Transverse colon (tissue), 3 donors: ENCODE results near the gene PROZ.

ENCODE experiments used
- CTCF ChIP-seq, 5 experiments: fragments of 200-600 bp in 3 of 5; fragments of 450-650 bp in 2 of 5; sonication (generic) in 3 of 5; IDR thresholded peaks; 1 replicate in 2 of 5; 2 replicates in 3 of 5; pipeline ENCODE4 v1.5.1; 2016 to 2017; ENCODE audit warnings: antibody characterized with exemption in 5 of 5, inconsistent platforms in 3 of 5, mild to moderate bottlenecking in 2 of 5, moderate library complexity in 1 of 5
- POLR2A ChIP-seq: fragments of 450-650 bp; IDR thresholded peaks from one replicate; pipeline ENCODE4 v1.6.1; 2016; ENCODE audit warnings: antibody characterized with exemption, mild to moderate bottlenecking, moderate library complexity

GRCh38 chr13:113164492-113164891, 6.0 kb downstream of the PROZ start:
- no peak for TF ChIP-seq CTCF (IDR thresholded peaks at IDR 0.05)
- no peak for TF ChIP-seq POLR2A
